ENCODE results near the gene FGF22.

GRCh38 chr19:685454-685931 is 45.8 kb downstream of the FGF22 start:
- TF ChIP-seq CTCF (IDR thresholded peaks at IDR 0.05; ENCODE audit: low read depth, low read length) (no peak), MYC (IDR thresholded peaks at IDR 0.05; ENCODE audit: low read depth, low read length) (no peak)

All from NB4 (cell line).